Measurements from ENCODE around the gene PLEKHJ1. TPM values are rescaled to one million over a fixed set of nuclear protein-coding genes. Genes with fewer than 3 reads are reported as not detected.

Gene PLEKHJ1
- total RNA-seq, 1 experiment from 2014 or later: 189 TPM

- TF ChIP-seq AR (CRISPR knock-in tag; IDR thresholded peaks at IDR 0.05) (no peak), ZNF671 (CRISPR knock-in tag; IDR thresholded peaks at IDR 0.05) (no peak), FOXP4 (CRISPR knock-in tag; IDR thresholded peaks at IDR 0.05) (0 out of 2 replicates have a peak, but pooled peaks have one; percentile 62), HMGA2 (CRISPR knock-in tag; IDR thresholded peaks at IDR 0.05) (no peak), EMX1 (CRISPR knock-in tag; IDR thresholded peaks at IDR 0.05) (peak; percentile 76; the same call in 1 of the 2 replicates), ZNF219 (CRISPR knock-in tag; IDR thresholded peaks at IDR 0.05; ENCODE audit: borderline replicate concordance) (no peak), ATF1 (CRISPR knock-in tag; IDR thresholded peaks at IDR 0.05) (no peak), NFE2L1 (CRISPR knock-in tag; IDR thresholded peaks at IDR 0.05) (no peak), ATF2 (CRISPR knock-in tag; IDR thresholded peaks at IDR 0.05; ENCODE audit: borderline replicate concordance, low read depth) (no peak), ZNF263 (CRISPR knock-in tag; IDR thresholded peaks at IDR 0.05; ENCODE audit: low read depth) (0 out of 2 replicates have a peak, but pooled peaks have one; percentile 57), PREB (CRISPR knock-in tag; IDR thresholded peaks at IDR 0.05; ENCODE audit: borderline replicate concordance) (peak; percentile 34; the same call in 1 of the 2 replicates), NFYB (CRISPR knock-in tag; conservative IDR thresholded peaks at IDR 0.05; ENCODE audit: low read depth) (no peak)
Observed at GRCh38 chr19:2273356-2274184, 37.4 kb upstream of the PLEKHJ1 start (continued).

GRCh38 chr19:2271234-2272103, 35.3 kb upstream of the PLEKHJ1 start:
- no peaks in the 10 kb centered on the region; the same call in 1 of the 2 replicates for H3K27me3 Mint-ChIP-seq (ENCODE audit: low read depth)
- DNase-seq (ENCODE audit: low spot score) (peak; percentile 20), ATAC-seq (no peak)
- ChIA-PET POLR2A (interaction anchor here (0.6 to 0.8 kb wide), 2 partner anchors 10 to 33 kb away, joined by 3 read pairs; no protein-coding TSS in a partner anchor), CTCF (interaction anchor here (0.6 to 3.0 kb wide), 4 partner anchors 10 to 366 kb away, joined by 3 to 13 read pairs (median 8); no protein-coding TSS in a partner anchor)
- H3K9me3 Mint-ChIP-seq: no peaks in the 10 kb centered on the region
- H3K36me3 Mint-ChIP-seq: peaks cover 8% of the 10 kb centered on the region
- H3K4me3 Mint-ChIP-seq: peak overlapping the region; percentile 82
- H3K4me1 Mint-ChIP-seq: peaks cover 32% of the 10 kb centered on the region
- peak overlapping the region; percentile 96 for H3K27ac Mint-ChIP-seq
- TF ChIP-seq PREB (CRISPR knock-in tag; IDR thresholded peaks at IDR 0.05; ENCODE audit: borderline replicate concordance) (no peak), ZBTB21 (CRISPR knock-in tag; IDR thresholded peaks at IDR 0.05; ENCODE audit: borderline replicate concordance) (no peak), NFATC4 (CRISPR knock-in tag; IDR thresholded peaks at IDR 0.05) (no peak), NR3C1 (CRISPR knock-in tag; conservative IDR thresholded peaks at IDR 0.05; ENCODE audit: low read depth) (no peak), MYBL2 (CRISPR knock-in tag; IDR thresholded peaks at IDR 0.05) (no peak), AR (CRISPR knock-in tag; IDR thresholded peaks at IDR 0.05) (no peak), TEAD1 (CRISPR knock-in tag; IDR thresholded peaks at IDR 0.05) (no peak), OVOL2 (CRISPR knock-in tag; IDR thresholded peaks at IDR 0.05; ENCODE audit: borderline replicate concordance) (no peak)

Measured in WTC11 (cell line).